AG08396 (cell line): ENCODE data around the gene DCXR.
A peak's percentile ranks its signal among the peaks of the same experiment; 100 is the strongest.

Experiments
- DNase-seq: peaks from one replicate; pipeline ENCODE4 v3.0.0; 2012; ENCODE audit warnings: low spot score, mixed read lengths

The DCXR gene

DNA sequence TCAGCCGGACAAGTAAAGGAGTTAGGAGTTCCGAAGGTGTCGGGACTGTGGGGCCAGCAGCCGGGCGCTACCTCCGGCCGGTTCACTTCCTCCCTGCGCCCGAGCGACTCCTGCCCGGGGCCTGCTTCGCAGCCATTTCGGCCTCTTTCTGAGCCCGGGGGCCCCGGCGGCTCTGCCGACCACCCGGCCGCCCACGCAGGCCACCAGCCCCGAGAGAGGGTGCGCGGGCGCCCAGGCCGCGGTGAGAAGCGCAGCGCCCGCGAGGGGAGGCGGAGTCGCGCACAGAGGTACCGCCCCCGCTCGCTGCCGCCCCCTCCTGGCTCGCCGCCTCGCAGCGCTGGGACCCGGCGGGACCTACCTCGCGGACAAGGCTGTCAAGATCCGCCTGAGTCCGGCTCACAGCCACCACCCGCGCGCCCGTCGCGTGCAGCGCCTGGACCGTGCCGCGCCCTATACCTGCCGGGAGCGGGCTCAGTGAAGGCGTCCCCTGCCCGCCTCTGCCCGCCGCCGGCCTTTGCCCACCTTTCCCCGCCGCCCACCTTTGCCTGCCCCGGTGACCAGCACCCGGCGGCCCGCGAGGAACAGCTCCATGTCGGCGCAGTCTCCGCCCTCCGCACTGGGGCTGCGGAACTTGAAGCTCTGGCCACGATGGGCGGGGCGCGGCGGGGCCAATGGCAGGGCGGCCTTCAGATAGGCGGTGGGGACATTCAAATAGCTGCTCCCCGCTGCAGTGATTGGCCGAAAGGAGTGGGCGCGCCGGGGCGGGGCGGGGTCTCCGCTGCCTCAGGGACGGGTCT lies at the start of gene DCXR:
TSS of gene DCXR (minus strand) at position 606 of the 797 bp plus-strand sequence. CDS start at position 591, 15 bp downstream.
- DNase-seq: peak; percentile 98

DNA sequence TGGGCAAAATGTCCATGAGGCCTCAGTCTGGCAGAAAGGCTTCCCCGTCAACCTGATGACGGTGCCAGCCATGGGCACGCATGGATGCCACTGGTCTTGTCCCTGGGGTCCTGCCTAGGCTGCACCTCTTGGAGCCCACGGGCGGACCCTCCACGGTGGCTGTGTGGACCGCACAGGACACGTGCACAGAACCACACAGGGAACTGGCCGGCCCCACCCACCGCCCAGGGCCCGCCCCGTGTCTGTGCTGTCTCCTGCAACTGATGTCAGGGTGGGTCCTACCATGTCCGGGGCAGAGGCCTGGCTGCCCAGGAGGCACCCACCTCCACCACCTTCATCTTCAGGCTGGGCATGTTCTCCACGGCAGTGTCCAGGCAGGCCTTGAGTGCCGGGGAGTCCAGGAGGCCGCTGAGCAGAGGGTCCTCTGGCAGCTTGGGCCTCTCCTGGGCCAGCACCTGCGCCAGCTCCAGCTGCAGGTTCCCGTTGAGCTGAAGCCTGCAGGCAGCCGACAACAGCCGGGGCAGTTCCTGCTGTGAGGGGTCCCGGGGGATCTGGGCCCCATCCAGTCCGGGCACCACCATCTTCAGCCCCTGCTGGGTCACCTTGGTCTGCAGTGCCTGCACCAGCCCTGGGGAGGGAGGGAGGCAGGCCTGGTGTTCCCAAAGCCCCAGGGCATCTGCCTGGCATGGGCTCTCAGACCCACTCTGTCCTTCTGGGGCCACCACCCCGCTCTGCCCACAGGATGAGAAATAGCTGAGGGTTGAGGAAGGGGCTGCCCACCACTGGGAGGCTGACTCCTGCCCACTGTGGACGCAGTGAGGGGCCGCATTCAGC lies 48.7 kb upstream of the DCXR start:
- DNase-seq: no peak

DNA sequence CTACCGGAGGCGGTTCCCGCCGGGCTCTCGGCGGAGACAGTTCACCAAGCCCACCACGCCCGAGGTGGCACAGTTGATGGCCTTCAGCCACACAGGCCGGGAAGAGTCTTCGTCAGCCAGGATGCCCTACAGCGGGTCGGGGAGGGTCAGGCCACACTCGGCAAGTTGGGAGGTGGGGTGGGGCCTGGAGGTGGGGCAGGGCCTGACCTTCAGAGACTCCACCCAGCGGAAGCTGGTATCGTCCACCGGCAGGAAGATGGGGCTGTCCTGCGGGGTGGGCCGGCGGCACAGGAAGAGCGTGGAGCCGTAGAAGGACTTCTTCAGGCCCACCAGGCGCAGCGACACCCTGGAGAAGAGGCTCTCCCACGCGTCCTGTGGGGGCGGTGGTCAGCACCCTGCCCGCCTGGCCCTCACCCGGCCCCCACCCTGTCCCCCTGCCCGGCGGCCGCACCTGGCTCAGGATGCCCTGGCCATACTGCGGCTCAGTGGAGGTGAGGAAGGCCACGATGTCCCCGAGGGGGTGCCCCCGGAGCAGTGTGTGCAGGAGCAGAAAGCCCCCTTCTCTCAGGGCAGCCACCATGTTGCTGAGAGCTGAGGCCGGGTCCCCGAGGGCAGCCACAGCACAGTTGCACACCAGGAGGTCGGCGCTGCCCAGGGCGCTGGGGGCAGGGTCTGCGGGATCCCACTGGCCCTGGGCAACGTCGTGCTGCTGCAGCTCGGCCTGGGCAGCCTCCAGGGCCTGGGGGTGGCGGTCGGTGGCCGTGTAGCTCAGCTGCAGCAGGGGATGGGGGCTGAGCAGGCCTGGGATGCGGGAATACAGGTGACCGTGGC lies 47.7 kb upstream of the DCXR start:
- no peak for DNase-seq

DNA sequence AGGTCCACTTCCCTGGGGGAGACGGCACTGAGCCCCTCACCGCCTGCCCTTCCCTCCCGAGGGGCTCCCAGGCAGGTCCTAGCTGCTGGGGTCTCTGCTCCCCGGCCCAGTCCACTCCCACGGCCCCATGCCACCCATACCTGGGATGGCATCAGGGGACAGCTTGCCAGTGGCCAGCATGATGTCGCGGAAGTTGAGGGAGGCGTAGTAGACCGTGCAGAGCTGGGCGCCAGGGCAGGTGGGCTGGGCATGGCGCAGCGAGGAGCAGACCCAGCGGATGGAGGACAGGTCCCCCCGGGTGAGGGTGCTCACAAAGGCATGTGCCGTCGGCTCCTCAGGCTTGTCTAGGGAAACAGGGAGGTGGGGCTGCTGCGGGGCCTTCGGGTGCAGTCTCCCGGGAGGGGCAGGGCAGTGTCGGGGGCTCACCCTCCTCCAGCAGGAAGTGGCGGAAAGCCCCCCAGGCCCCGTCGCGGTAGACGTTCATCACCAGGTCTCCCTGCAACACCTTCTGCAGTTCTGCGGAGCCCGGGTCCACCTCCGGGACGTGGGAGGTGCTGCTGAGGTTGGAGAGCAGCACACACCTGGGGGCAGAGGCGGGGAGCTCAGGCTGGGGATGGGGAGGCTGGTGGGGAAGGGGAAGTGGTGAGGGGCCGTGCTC lies 47.0 kb upstream of the DCXR start:
- DNase-seq: no peak

DNA sequence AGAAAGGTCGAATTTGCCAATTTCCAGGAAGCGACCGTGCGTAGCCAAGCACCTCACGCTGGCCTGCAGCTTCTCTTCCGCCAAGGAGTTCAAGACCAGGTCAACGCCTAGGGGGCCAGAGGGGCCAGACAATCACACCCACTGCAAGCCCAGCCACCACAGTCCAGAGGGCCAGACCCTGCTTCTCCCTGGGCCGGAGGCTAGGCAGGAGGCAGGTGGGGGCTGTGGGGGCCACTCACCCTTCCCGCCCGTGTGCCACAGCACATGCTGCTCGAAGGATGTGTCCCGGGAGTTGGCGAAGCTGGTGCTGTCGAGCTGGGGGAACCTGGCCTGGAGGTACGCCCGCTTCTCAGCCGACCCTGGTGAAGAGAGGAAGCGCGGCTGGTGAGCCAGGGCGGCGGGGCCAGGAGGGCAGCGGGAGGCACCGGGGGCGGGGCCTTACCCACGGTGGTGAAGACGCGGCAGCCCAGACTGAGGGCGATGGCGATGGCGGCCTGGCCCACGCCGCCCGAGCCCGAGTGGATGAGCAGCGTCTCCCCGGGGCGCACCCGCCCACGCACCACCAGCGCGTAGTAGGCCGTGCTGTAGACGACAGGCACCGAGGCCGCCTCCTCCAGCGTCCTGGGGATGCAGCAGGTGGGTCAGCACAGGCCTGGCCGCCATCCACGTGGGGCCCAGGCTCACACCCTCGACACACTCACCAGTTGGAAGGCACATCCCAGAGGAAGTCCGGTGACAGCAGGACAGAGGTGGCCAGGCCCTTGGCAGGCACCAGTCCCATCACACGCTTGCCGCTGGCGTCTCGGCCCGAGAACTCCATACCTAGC lies 46.2 kb upstream of the DCXR start:
- DNase-seq: no peak

DNA sequence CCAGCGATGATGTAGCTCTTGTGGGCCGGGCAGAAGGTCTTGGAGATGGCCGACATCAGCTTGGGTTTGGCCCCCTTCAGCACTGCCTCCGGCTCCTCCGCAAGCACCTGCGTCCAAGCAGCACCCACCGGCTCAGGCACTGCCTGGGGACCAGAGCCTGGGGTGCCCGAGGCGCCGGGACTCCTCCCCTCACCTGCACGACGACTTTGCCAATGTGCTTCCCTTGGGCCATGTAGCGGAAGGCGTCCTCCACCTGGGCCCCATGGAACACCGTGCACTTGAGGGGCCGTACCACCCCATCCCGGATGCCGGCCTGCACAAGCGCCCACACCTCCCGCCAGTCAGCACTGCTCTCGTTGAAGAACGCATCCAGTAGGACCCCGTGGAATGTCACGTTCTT lies 45.5 kb upstream of the DCXR start:
- no peak for DNase-seq

DNA sequence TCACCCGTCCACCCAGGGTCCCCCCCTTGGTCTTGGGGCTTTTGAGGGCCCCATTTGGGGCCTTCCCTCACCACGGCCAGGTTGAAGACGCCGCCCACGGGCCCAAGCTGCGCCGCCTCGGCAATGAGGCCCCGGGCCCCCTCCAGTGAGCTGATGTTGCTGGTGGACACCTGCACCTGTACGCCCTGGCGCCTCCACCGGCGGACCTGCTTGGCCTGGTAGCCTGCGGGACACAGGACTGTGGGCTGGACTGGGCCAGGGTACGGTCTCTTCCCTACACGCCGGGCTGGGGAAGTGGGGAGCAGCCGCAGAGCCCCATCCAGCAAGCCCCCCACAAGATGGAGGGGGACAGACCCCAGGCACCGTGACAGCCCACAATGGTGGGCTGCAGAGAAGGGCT lies 45.0 kb upstream of the DCXR start:
- DNase-seq: no peak

DNA sequence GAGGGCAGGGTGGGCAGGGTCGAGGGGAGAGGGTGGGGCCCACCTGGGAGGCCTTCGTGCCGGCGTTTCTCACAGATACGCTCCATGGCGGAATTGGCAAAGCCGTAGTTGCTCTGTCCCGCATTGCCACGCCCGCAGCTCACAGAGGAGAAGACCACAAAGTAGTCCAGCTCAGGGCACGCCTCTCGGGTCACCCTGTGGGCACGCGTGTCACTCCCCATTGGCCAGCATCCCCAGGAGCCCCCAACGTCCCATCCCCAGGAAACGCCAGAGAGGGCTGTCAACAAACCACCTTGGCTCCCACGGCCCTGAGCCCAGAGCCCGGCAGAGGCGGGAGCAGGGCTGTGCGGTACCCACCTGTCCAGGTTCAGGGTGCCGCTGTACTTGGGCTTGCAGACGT lies 44.5 kb upstream of the DCXR start:
- DNase-seq: no peak

DNA sequence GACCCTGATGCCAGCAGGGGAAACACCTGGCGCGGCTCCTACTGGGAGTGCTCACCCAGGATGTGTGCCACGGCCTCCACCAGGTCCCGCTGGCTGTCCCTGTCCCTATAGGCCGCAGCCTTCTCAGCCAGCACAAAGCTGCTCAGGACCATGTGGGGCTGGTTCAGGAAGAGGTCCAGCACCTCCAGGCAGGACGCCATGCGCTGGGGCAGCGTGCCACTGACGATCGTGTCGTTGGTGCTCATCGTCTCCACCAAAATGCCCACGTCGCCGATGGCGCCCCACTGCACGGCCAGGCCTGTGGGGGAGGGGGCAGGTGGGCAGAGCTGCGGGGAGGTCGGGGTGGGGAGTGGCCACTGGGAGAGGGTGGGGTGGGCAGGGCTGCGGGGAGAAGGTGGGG lies 44.0 kb upstream of the DCXR start:
- no peak for DNase-seq

DNA sequence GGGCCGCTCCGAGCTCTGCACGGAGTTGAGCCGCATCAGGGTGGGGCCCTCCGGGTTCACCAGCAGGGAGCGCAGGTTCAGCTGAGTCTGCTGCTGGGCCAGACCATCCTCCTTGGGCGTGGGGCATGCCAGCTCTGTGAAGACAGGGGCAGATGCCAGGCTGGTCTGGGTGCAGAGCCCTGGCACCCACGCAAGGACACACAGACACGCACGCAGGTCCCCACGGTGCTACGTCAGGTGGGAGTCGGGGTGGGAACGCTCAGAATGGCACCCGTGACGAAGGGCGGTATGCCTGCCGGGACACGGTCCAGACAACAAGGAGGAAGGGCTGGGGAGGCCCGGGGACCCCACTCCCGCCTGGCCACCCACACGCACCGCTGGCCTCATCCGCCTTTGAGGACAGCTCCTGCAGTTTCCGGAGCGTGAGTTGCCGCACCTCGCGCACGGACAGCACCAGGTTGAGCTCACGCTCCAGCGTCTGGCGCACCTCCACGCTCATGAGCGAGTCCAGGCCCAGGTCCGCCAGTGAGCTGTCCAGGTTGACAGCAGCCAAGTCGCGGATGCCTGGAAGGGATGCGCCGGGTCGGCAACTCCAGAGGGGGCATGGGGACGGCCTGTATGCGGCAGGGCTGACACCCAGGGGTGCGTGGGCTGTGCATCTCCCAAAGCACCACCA lies 43.4 kb upstream of the DCXR start:
- DNase-seq: no peak

DNA sequence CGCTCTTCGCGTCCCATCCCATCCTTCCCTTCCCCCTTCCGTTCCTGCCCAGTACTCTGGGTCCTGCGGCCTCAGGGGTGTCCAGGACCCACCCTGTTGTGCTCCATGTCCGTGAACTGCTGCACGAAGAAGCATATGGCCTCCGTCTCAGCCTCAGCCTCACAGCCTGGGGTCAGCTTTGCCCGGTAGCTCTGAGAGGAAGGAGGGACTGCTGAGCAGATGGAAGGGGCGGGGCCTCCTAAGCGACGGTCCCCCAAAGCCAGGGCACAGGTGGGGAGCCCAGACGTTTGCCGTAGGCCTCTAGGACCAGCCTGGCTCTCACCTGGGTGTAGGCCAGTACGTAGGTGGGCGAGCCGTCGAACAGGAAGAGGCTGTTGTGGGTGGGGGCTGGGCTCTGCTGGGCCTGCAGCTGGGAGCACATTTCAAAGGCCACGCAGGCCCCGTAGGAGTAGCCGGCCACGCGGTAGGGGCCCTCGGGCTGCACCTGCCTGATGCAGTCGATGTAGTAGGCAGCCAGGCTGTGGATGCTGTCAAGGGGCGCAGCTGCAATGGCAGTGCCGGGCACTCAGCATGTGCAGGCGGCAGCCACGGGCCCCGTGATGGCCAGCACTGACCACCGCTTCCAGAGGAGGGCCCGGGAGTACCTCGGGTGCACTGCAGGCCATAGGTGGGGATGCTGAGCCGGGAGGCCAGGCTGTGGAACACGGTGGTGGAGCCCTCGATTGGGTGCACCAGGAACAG lies 42.7 kb upstream of the DCXR start:
- DNase-seq: no peak

DNA sequence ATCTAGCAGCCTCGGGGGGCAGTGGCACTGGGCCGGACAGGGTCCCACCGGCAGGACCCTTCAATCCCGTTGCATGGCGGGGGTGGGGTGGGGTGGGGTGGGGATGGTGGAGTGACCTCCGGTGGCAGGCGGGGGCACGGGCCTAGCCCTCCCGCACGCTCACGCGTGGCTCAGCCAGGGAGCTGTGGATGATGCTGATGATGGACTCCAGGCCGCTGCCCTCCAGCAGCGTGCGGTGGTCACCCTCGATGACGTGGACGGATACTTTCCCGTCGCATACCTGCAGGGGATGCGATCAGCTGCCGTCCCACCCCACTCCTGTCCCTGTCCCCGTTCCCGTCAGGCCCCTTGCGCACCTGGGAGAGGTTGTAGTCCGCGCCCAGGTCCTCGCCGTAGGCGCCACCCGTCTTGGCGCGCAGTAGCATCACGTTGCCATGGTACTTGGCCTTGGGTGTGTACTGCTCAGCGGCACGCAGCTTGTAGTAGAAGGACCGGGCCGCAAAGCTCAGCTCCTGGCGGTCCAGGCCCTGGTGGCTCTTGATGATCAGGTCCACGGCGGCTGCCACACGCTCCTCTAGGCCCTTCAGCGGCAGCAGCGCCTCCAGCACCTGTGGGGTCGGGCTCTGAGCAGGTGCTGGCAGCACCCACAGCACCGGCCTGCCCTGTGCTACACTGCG lies 41.6 kb upstream of the DCXR start:
- no peak for DNase-seq

DNA sequence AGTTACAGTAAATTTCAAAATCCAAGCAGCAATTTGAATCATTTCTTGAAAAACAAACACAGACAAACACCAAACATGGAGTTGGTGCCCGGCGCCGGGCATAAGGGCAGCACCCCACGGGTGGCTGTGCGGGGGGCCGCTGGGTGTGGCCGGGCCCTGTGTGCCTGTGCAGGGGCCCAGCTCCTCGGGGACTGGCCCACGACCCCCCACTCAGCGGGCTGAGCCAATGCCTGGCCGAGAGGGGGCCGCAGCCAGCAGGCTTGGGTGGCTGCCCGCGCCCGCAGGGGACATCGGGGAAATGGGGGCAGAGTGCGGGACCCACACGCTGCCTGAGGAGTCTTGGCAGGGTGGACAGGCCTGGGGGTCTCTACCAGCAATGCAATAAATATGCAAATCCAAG lies 40.9 kb upstream of the DCXR start:
- DNase-seq: no peak

DNA sequence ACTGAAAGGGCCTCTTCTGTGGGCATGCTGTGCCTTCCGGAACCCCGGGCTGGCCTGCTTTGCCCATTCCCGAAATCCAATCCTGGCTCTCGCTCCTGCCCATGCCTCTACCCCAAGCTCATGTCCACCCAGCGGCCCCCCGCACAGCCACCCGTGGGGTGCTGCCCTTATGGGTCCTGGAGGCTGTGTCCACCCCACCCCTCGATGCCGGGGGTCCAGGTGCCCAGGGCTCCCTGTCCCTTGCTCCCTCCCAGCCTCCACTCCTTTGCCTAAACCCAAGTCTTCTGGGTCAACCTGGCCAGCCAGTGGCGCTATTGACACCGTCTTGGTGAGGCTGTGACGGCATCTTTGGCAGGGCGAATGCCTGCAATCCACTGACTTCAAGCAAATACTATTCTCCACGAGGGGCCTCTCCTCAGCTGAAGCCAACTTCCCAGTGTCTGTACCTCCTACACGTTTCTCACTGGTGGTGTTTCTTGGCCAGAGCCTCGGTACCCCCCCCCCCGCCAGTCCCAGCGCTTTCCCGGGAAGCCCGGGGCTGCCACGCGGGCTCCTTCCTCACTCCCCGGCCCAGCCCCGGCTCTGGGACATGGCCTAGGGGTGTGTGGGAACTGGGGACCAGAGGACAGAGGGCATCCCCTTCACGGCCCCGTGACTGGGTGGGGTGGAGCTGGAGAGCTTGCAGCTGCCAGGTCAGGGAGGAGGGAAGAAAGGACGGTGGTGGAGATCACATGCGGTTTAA lies 40.3 kb upstream of the DCXR start:
- no peak for DNase-seq

DNA sequence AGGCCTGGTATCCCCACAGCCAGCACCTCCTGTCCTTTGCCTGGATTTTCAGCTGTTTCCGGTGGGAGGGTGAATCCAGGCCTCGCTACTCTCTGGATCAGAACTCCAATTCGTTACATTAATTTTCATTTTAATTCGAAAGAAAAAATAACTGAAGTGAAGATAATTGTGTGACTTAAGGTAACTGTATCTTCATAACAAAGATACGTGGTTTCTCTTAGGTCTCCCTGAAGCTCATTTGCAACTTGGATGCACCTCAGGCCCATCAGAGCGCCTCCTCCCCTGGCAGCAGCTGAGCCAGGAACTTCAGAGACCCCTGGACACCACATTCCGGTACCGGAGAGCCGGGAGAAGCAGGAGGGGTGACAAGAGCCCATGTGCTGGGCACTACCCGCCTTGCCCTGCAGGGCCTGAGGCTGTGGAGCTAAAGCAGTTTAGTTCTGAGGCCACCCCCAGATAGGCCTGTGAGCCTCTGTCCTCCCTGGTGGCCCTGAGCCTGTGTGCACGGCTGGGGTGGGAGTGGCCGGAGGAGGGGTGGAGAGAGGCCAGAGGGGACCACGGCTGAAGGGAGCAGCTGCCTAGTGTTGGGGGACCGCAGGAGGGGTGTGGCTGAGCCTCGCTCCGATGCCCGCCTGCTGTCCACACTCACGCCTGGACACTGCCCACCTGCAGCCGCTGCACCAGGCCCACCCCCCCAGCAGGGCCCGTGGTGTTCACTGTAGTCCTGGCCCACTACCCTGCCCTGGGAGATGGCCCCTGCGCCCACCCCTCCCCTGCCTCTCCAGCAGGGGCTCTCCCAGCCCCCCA lies 39.5 kb upstream of the DCXR start:
- no peak for DNase-seq

DNA sequence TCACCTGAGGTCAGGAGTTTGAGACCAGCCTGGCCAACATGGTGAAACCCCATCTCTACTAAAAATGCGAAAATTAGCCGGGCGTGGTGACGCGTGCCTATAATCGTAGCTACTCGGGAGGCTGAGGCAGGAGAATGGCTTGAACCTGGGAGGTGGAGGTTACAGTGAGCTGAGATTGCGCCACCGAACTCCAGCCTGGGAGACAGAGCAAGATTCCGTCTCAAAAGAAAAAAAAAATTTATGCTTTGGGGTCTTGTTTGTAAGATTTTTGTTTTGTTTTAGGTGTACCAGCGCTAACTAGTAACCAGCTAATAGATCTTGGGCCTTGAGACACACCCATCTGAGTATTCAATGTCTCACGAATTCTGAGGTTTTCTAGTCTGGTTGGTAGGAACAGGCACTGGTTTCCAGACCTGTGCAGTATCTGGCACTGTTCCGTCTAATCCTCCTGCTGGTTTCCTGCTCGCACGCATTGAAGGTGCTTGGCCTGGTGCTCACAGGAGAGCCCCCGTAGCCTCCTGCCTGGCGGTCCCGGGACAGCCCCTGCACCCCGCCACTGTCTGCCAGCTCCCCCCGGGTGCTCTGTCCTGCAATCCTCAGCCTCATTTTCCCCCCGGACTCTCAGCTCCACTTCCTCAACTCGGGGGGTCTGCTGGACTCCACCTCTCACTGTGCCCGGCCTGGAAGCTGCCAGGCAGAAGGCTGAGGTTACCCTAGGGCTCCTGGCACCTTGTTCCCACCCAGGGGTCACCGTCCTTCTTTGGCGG lies 38.7 kb upstream of the DCXR start:
- no peak for DNase-seq

DNA sequence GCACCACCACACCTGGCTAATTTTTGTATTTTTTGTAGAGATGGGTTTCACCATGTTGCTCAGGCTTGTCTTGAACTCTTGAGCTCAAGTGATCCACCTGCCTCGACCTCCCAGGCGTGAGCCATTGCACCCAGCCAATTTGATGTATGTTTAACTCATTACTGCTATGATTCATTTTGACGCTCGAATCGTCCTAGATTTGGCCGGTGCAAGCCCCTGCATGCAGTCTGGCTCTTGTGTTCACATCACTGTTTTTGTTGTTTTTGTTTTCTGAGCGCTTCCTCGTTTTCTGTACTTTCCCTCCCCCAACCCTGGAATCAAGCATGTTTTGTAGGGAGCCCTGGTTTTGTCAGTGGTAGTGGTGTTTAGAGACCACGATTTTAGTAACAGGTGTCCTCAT lies 35.9 kb upstream of the DCXR start:
- DNase-seq: no peak
